ENCODE data around the gene CLECL1.

The CLECL1 gene

GRCh38 chr12:9732921-9733461 lies at the start of gene CLECL1:
Gene CLECL1 (minus strand): TSS chr12:9733097.
- DNase-seq (ENCODE audit: low spot score), result no peak

DNA sequence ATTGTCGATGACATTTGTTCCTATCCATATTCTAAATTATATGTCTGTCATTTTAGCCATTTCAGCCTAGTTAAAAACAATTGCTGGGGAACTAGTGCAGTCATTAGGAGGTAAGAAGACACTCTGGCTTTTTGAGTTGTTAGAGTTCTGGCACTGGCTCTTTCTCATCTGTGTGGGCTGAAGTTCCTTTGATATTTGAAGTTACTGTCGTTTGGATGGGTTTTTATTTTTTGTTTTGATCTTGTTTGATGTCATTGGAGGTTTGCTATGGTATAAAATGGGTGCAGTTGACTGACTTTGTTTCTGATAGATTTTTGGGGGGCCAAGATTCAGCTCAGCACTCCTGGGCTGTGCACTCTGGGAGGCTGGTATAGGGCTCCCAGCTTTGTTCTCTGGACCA lies 48.5 kb upstream of the CLECL1 start:
- no peak for DNase-seq (ENCODE audit: low spot score)

- DNase-seq (ENCODE audit: low spot score), result no peak
These were observed 46.3 kb upstream of the CLECL1 start for GRCh38 chr12:9779209-9779608.

GRCh38 chr12:9776781-9777180 lies 43.9 kb upstream of the CLECL1 start:
- no peak for DNase-seq (ENCODE audit: low spot score)

DNA sequence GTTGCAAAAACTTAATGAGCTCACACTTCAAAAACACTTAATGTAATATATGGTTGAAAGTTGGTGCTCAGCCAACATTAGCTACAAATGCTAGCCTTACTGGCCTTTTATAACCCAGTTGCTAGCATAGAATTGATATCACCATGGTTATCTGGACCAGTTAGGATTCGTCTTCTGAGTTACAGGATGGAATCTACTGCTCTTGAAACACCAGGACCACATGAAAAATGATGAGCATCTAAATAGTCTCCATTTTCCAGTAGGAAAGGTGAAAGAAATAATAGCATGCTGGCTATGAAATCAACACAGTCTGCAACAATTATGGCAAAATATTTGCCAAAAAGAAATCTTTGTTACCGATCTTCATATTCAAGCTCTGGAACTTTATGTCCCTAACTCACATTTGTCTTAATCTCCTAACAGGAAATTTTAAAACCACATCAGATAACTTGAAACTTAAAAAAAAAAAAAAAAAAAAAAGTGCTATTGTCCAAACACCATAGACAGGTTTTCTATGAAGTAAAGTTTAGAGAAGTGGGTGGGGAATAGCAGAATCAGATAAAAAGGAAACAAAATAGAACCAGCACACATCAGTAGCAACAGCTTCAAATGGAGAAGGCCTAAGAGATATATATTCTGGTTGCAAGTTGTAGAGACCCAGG lies 40.5 kb upstream of the CLECL1 start:
- DNase-seq (ENCODE audit: low spot score), result no peak

- no peak for DNase-seq (ENCODE audit: low spot score)
These were observed 30.1 kb upstream of the CLECL1 start for GRCh38 chr12:9763025-9763424.

DNA sequence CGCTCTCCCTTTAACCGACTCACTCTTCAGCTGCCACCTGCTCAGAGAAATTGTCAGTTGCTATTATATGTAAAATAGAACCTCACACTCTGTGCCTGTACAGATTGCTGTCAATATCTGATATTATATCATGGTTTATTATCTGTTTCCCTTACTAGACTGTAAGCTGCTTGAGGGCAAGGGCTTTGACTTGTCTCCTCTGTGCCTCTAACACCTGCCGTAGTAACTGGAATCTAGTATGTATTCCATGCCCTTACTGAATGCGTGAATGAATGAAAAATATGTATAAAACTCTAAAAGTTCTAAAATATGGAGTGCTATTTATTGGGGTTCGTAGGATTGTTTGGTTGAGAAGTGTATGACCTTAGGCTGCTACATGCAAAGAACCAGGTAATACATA lies 29.5 kb upstream of the CLECL1 start:
- DNase-seq (ENCODE audit: low spot score), result no peak

GRCh38 chr12:9761419-9761781 lies 28.5 kb upstream of the CLECL1 start:
- no peak for DNase-seq (ENCODE audit: low spot score)

DNA sequence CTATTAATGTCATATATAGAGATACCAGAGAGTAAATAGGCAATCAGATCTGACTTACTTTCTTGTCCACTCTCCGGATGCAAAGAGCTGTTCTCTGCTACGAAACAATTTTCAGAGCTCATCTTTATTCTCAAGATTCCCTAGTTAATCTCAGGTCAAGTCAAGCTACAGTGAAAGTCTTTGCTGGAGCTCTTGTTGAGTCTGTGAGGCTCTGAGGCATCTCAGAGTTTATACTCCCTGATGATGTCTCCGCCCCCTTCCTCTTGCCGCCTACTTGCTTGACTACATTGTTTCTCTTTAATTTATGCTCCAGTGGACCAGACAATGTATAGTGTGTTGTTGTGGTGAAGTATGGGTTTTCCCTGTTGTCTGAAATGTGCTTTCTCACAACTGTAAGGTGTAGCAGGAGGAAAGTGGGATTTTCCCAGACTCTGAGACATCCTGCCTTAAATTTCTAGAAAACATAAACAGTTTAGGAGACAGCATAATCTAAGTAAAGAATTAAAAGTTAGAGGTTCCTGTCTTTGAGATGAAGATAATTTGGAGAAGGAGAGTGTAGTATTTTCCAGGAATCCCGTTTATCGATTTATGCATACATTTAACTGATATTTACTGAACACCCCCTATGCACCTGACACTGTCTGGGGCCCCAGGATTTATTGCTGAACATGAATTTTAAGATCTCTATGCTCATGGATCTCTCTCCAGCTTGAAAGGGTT lies 28.0 kb upstream of the CLECL1 start, which contains the start of gene CD69:
CD69 (minus strand) TSS at position 203 of the 720 bp plus-strand sequence; CDS start at position 122, 81 bp downstream.
- no peak for DNase-seq (ENCODE audit: low spot score)

GRCh38 chr12:9760120-9760519 lies 27.2 kb upstream of the CLECL1 start:
- no peak for DNase-seq (ENCODE audit: low spot score)

GRCh38 chr12:9759694-9760093 lies 26.8 kb upstream of the CLECL1 start:
- no peak for DNase-seq (ENCODE audit: low spot score)

- DNase-seq (ENCODE audit: low spot score), result no peak
These were observed 25.2 kb upstream of the CLECL1 start for GRCh38 chr12:9758119-9758518.

GRCh38 chr12:9757433-9758025 lies 24.6 kb upstream of the CLECL1 start:
- DNase-seq (ENCODE audit: low spot score), result no peak

GRCh38 chr12:9756706-9757105 lies 23.8 kb upstream of the CLECL1 start:
- no peak for DNase-seq (ENCODE audit: low spot score)

DNA sequence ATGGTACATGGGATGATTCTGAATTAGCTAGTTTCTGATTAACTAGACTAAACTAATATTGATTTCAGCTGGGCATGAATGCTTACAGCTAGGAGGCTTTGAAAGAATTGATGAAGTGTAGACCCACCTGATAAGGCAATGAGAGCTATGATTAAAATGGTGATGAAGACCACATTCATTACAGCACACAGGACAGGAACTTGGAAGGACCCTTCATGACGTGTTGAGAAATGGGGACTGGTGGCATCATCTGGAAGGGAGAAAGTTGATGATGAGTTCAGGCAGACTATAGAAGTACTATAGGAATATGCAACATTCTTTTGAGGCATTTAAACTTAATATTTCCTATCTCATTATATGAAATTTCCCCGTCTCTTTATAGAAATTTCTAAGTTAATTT lies 23.3 kb upstream of the CLECL1 start:
- no peak for DNase-seq (ENCODE audit: low spot score)

- DNase-seq (ENCODE audit: low spot score), result no peak
These were observed 22.7 kb upstream of the CLECL1 start for GRCh38 chr12:9755567-9755966.

GRCh38 chr12:9755035-9755434 lies 22.1 kb upstream of the CLECL1 start:
- DNase-seq (ENCODE audit: low spot score), result no peak

GRCh38 chr12:9754099-9754927 lies 21.4 kb upstream of the CLECL1 start:
- no peak for DNase-seq (ENCODE audit: low spot score)

GRCh38 chr12:9753498-9753897 lies 20.6 kb upstream of the CLECL1 start:
- no peak for DNase-seq (ENCODE audit: low spot score)

- no peak for DNase-seq (ENCODE audit: low spot score)
These were observed 20.2 kb upstream of the CLECL1 start for GRCh38 chr12:9753073-9753472.

GRCh38 chr12:9752145-9752933 lies 19.4 kb upstream of the CLECL1 start:
- no peak for DNase-seq (ENCODE audit: low spot score)
